ENCODE results near the gene KAZN. TPM values are rescaled to one million over a fixed set of nuclear protein-coding genes. Genes with fewer than 3 reads are reported as not detected.

The KAZN gene
- total RNA-seq, 1 donor from 2014 or later = 9.4 TPM

- peaks cover 28% of the 10 kb centered on the region for H3K4me1 ChIP-seq (ENCODE audit: insufficient read depth, low read length)
- Mint-ChIP-seq H3K27me3 (ENCODE audit: low read depth, unreplicated experiment) (peaks cover 8% of the 10 kb centered on the region), H3K4me3 (ENCODE audit: unreplicated experiment) (no peak overlapping the region), H3K9me3 (ENCODE audit: unreplicated experiment) (no peaks in the 10 kb centered on the region), H3K4me1 (ENCODE audit: low read depth, unreplicated experiment) (peaks cover 37% of the 10 kb centered on the region), H3K27ac (ENCODE audit: unreplicated experiment) (no peak overlapping the region), H3K36me3 (ENCODE audit: low read depth, unreplicated experiment) (no peaks in the 10 kb centered on the region)
- H3K79me2 ChIP-seq (ENCODE audit: insufficient read depth, low read length) = no peaks in the 10 kb centered on the region
- no peaks in the 10 kb centered on the region for H3K9me3 ChIP-seq (ENCODE audit: insufficient read depth, low read depth, low read length)
- peak; percentile 65 for DNase-seq (ENCODE audit: low read depth)
- peaks cover 12% of the 10 kb centered on the region for H3K27me3 ChIP-seq (ENCODE audit: insufficient read depth, low read length)
- no peak overlapping the region for H2AFZ ChIP-seq (ENCODE audit: low read depth, low read length)
- TF ChIP-seq CTCF (IDR thresholded peaks at IDR 0.05; ENCODE audit: insufficient read depth, low read depth, low read length) = no peak
- TF ChIP-seq EZH2 (IDR thresholded peaks at IDR 0.05; ENCODE audit: insufficient read depth, low read length) = no peak
- H3K4me3 ChIP-seq (ENCODE audit: insufficient read depth, low read depth, low read length) = no peak overlapping the region
- H4K20me1 ChIP-seq (ENCODE audit: insufficient read depth, low read length) = no peaks in the 10 kb centered on the region
- H3K4me2 ChIP-seq (ENCODE audit: low read length) = peak overlapping the region; percentile 39
- H3K27ac ChIP-seq (ENCODE audit: low read depth, low read length) = no peak overlapping the region
- H3K36me3 ChIP-seq (ENCODE audit: insufficient read depth, low read length) = no peaks in the 10 kb centered on the region
- H3K9ac ChIP-seq (ENCODE audit: low read length) = no peak overlapping the region
- FAIRE-seq = no peak
Measured at GRCh38 chr1:14738235-14738634, 139.8 kb downstream of the KAZN start.

GRCh38 chr1:14738647-14739046, 140.2 kb downstream of the KAZN start:
- H3K27ac Mint-ChIP-seq (ENCODE audit: unreplicated experiment) = no peak overlapping the region
- FAIRE-seq = no peak
- H3K4me3 Mint-ChIP-seq (ENCODE audit: unreplicated experiment) = no peak overlapping the region
- Histone ChIP-seq H3K36me3 (ENCODE audit: insufficient read depth, low read length) (no peaks in the 10 kb centered on the region), H3K9ac (ENCODE audit: low read length) (no peak overlapping the region), H3K4me2 (ENCODE audit: low read length) (peak overlapping the region; percentile 39), H3K27me3 (ENCODE audit: insufficient read depth, low read length) (peaks cover 12% of the 10 kb centered on the region), H2AFZ (ENCODE audit: low read depth, low read length) (no peak overlapping the region), H3K9me3 (ENCODE audit: insufficient read depth, low read depth, low read length) (no peaks in the 10 kb centered on the region), H3K27ac (ENCODE audit: low read depth, low read length) (no peak overlapping the region), H3K4me1 (ENCODE audit: insufficient read depth, low read length) (peaks cover 24% of the 10 kb centered on the region), H4K20me1 (ENCODE audit: insufficient read depth, low read length) (no peaks in the 10 kb centered on the region), H3K79me2 (ENCODE audit: insufficient read depth, low read length) (no peaks in the 10 kb centered on the region), H3K4me3 (ENCODE audit: insufficient read depth, low read depth, low read length) (no peak overlapping the region)
- H3K4me1 Mint-ChIP-seq (ENCODE audit: low read depth, unreplicated experiment) = peaks cover 35% of the 10 kb centered on the region
- DNase-seq (ENCODE audit: low read depth) = no peak
- H3K27me3 Mint-ChIP-seq (ENCODE audit: low read depth, unreplicated experiment) = peaks cover 8% of the 10 kb centered on the region
- TF ChIP-seq CTCF (IDR thresholded peaks at IDR 0.05; ENCODE audit: insufficient read depth, low read depth, low read length) = no peak
- H3K9me3 Mint-ChIP-seq (ENCODE audit: unreplicated experiment) = no peaks in the 10 kb centered on the region
- no peaks in the 10 kb centered on the region for H3K36me3 Mint-ChIP-seq (ENCODE audit: low read depth, unreplicated experiment)

- no peaks in the 10 kb centered on the region for H3K9me3 ChIP-seq (ENCODE audit: insufficient read depth, low read depth, low read length)
- TF ChIP-seq CTCF (IDR thresholded peaks at IDR 0.05; ENCODE audit: insufficient read depth, low read depth, low read length) = no peak
- TF ChIP-seq EZH2 (IDR thresholded peaks at IDR 0.05; ENCODE audit: insufficient read depth, low read length) = no peak
- H3K9me3 Mint-ChIP-seq (ENCODE audit: unreplicated experiment) = no peaks in the 10 kb centered on the region
- H3K27me3 Mint-ChIP-seq (ENCODE audit: low read depth, unreplicated experiment) = peaks cover 8% of the 10 kb centered on the region
- FAIRE-seq = no peak
- no peak overlapping the region for H3K4me3 Mint-ChIP-seq (ENCODE audit: unreplicated experiment)
- H4K20me1 ChIP-seq (ENCODE audit: insufficient read depth, low read length) = no peaks in the 10 kb centered on the region
- H3K27ac Mint-ChIP-seq (ENCODE audit: unreplicated experiment) = no peak overlapping the region
- H3K4me1 ChIP-seq (ENCODE audit: insufficient read depth, low read length) = peaks cover 22% of the 10 kb centered on the region
- no peak overlapping the region for H2AFZ ChIP-seq (ENCODE audit: low read depth, low read length)
- no peak overlapping the region for H3K9ac ChIP-seq (ENCODE audit: low read length)
- no peak for DNase-seq (ENCODE audit: low read depth)
- peaks cover 12% of the 10 kb centered on the region for H3K27me3 ChIP-seq (ENCODE audit: insufficient read depth, low read length)
- no peak overlapping the region for H3K4me3 ChIP-seq (ENCODE audit: insufficient read depth, low read depth, low read length)
- no peaks in the 10 kb centered on the region for H3K36me3 ChIP-seq (ENCODE audit: insufficient read depth, low read length)
- peaks cover 31% of the 10 kb centered on the region for H3K4me1 Mint-ChIP-seq (ENCODE audit: low read depth, unreplicated experiment)
- H3K27ac ChIP-seq (ENCODE audit: low read depth, low read length) = no peak overlapping the region
- no peaks in the 10 kb centered on the region for H3K79me2 ChIP-seq (ENCODE audit: insufficient read depth, low read length)
- H3K4me2 ChIP-seq (ENCODE audit: low read length) = no peak overlapping the region
- H3K36me3 Mint-ChIP-seq (ENCODE audit: low read depth, unreplicated experiment) = no peaks in the 10 kb centered on the region
Measured at GRCh38 chr1:14739082-14739832, 140.8 kb downstream of the KAZN start.
